A549 treated with Mapracorat at 1 μM for 4 hours (cell line): Measurements from ENCODE around the gene CRMP1. TPM values are rescaled to one million over a fixed set of nuclear protein-coding genes. Genes with fewer than 3 reads are reported as not detected.

ENCODE experiments used
- total RNA-seq: library from RNA; stranded (reverse); fragments of 200-300 nt; extraction: Qiagen RNA extraction; gene quantifications from 5 replicates; pipeline ENCODE4 v1.2.3, GENCODE V29; 2022

CRMP1 gene
- total RNA-seq = 3.4 to 3.7 TPM (median 3.5 TPM) in 5 replicates

DNA sequence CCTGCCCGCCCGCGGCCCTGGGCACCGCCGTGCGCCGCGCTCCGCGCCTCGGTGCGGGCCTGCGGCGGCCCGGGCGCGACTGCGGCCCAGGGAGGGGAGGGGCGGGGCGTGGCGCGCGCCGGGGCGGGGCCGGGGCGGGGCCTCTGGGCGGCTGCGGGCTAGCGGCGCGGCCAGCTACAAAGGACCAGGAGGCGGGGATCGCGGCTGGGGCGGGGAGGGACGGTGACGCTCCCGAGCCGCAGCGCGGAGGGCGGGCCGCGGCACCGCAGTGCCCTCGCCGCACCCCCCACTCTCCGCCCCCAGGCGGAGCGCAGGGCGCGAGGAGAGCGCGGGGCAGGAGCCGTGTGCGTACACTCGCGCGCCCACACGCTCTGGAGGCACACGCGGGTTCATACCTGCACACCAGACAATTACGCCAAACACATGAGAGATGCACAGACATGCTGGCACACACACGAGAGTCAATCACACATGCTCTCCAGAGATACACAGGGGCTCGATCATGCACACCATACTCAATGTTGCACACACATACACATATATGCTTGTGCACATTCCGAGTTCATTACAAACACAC, at the start of gene CRMP1:
TSS of gene CRMP1 (minus strand) at position 83 of the 577 bp plus-strand sequence. CDS start 117 bp downstream, outside the sequence.

Other genes with a start within 250 kb of the CRMP1 start
- 1.8 to 2.3 TPM (median 2.2 TPM) in 5 replicates for gene EVC2, start 184.5 kb downstream of the CRMP1 start, total RNA-seq
- 7.7 to 12.2 TPM (median 10.2 TPM) in 5 replicates for gene EVC, start 181.9 kb downstream of the CRMP1 start, total RNA-seq
- not detected in 5 replicates for gene C4orf50, start 125.3 kb upstream of the CRMP1 start, total RNA-seq